ENCODE data around the gene NLGN1.

DNA sequence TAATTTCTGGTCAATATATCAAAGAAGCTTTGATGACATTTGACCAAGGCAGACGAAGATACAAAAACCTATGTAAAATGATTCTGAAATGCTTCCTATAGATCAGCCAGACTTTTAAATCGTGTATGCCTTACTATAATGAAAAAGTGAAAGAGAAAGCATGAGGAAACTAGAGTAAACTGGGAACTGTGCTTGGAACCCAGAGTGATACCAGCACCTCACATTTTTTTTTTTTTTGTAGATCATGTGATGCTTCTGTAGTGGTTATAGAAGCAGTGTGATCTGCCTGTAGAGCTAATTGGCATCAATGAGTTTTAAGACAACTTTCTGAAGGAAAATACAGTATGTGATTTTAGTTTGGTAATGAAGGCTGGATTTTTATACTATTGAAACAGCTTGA, 150.7 kb downstream of the NLGN1 start:
- TF ChIP-seq, protein P1, sequence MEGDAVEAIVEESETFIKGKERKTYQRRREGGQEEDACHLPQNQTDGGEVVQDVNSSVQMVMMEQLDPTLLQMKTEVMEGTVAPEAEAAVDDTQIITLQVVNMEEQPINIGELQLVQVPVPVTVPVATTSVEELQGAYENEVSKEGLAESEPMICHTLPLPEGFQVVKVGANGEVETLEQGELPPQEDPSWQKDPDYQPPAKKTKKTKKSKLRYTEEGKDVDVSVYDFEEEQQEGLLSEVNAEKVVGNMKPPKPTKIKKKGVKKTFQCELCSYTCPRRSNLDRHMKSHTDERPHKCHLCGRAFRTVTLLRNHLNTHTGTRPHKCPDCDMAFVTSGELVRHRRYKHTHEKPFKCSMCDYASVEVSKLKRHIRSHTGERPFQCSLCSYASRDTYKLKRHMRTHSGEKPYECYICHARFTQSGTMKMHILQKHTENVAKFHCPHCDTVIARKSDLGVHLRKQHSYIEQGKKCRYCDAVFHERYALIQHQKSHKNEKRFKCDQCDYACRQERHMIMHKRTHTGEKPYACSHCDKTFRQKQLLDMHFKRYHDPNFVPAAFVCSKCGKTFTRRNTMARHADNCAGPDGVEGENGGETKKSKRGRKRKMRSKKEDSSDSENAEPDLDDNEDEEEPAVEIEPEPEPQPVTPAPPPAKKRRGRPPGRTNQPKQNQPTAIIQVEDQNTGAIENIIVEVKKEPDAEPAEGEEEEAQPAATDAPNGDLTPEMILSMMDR (IDR thresholded peaks at IDR 0.05), result no peak
- TF ChIP-seq POLR2A (IDR thresholded peaks at IDR 0.05), result no peak

Data from lower leg skin (tissue), 3 donors.